Right hindlimb (tissue), 1 donor: Measurements from ENCODE around the gene KANSL1L.

Experiments
- DNase-seq: peaks from one replicate; pipeline ENCODE4 v3.0.0-alpha.2; 2018

The KANSL1L gene

DNA sequence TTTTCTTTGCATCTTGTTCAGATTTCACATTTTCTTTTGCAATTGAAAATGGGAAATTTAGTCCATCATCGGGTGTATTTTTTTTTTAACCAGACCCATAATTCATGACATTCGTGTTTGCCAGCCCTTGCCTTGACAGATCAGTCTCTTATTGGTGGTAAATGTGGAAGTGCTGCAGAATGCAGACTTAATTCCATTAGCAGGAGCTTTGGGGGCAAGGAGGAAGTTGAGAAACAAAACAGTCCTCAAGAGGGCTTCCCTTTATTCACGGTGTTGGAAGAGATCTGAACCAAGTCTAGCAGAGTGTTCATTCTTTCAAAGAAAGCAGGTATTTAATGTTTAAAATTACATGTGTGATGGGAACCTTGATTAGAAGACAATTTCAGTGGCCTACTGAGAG, 185.3 kb downstream of the KANSL1L start:
- DNase-seq: no peak

DNA sequence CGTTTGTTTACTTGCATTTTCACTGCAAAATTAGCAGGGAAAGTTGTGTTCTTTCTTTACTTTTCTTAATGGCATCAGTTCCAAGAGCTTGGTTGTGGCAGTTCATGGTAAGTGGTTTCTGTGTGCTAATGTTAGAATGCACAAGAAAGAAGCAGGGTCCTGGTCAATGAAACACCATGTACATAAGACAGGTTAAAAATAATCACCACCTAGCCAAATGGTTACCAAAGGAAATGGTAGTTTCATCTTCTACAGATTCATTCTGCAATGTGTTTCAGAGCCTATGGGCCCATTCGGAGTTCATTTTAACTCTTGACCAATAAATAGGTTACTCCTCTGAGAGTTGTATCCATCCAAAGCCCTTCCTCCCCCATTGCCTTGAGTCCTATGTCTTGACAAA, 186.9 kb downstream of the KANSL1L start:
- no peak for DNase-seq

DNA sequence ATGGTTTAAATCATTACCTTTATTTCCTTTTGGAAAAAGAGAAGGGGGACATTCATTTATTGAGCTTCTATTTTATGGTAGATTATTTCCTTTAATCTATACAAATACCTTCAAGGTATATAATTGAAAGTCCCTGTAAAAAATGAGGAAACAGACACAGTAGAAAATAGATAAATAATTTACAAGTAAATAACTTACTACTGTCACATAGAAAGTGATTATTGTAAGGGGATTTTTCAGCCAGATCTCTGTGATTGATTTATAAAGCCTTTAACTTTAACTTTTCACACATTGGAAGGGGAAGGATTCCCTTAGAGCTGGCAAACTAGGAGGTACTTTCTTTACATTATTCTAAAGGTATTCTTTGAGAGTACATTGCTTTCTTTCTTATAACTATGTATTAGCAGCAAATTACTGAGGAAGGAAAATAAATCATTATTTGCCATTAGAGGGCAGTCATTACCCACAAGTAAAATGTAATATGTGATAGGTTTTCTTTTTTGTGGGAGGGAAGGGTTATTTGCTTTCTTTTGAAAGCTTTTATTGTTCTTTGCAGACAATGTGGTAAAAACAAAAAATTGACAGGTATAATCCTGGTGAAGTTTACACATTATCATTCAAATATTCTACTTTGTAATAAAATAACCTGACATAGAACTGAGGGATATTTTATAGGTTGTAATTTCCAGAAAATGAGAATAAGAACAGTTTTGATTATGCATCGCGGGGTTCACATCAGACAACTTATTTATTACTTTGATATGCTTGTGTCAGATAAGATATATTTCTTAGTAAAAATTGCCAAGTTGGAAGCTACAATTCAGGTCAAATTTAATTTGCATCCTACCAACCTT, 193.6 kb downstream of the KANSL1L start:
- DNase-seq: no peak

DNA sequence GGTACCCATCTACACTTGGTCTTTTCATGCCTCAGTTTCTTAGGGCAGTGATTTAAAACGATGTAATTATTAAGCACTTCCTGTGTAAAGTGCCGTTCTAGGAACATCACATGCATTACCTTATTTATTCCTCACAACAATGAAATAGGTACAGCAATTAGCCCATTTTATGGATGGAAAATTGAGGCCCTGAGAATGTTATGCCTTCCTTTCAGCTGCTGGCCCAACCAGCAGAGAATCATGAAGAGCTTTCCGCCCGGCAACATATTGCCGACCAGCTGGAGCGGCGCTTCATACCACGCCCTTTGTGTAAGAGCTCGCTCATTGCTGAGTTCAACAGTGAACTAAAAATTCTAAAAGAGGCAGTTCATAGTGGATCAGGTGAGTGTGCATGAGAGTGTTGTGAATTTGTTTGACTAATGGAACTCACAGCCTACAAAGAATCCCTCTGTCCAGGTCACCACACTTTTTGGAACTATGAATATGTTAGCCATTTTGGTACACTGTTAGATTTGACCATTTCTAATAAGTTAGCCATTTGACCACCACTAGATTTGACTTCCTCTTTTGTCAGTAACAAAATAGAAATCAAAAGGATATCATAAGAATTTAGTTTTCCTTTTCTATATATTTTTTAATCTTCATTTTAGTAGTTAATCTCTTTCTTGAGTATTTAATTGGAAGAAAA, 194.4 kb downstream of the KANSL1L start:
- DNase-seq: no peak

DNA sequence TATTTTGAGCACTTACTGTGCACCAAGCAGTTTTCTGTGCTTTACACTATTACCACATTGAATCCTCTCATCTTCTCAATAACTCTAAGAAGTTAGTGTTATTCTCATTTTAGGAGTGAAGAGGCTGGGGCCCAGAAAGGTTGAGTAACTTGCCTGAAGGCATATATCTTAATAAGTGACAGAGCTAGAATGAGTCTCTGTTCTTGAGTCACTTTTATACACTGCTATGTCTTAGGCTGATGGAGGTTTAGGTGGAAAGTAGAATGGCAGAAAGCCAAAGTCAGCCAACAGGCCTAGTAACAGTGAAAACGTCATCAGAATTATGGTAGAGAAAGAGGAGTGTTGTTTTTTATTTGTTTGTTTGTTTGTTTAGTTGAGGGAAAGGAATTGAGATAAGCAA, 196.6 kb downstream of the KANSL1L start:
- no peak for DNase-seq

DNA sequence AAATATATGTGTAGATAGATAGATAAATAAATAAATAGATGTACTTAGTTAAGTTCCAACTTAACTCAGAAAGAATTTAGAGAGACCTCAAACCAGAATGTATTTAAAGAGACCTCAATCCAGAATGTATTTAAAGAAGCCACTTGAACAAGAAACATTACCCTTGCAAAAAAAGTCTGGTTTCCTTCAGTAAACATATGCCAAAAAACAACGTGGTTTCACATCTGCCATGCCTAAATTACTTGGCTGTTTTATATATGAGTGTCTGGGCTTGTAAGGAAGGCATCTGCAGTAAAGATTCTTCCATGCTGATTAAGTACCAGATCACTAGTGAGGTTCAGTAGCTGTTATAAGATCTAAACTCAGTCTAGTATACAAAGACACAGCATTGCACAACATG, 197.9 kb downstream of the KANSL1L start:
- DNase-seq: no peak
